PC-3 (cell line): ENCODE data around the gene TROAP.

Source experiments
- EZH2 ChIP-seq: fragments of 300-600 bp; sonication (generic); IDR thresholded peaks from one replicate; pipeline ENCODE4 v1.6.1; 2017; ENCODE audit warnings: antibody characterized with exemption, mild to moderate bottlenecking, low read length; ENCODE audit not compliant: unreplicated experiment
- EZH2phosphoT487 ChIP-seq: fragments of 300-600 bp; sonication (generic); IDR thresholded peaks from 2 replicates; pipeline ENCODE4 v1.6.1; 2018; ENCODE audit warnings: mild to moderate bottlenecking, antibody characterized with exemption, low read length, borderline replicate concordance
- TF ChIP-seq, protein P1 (sequence below): fragments of 300-600 bp; sonication (generic); conservative IDR thresholded peaks from 2 replicates; pipeline ENCODE4 v1.5.1; 2017; ENCODE audit warnings: antibody characterized with exemption, low read depth, mild to moderate bottlenecking, low read length

DNA sequence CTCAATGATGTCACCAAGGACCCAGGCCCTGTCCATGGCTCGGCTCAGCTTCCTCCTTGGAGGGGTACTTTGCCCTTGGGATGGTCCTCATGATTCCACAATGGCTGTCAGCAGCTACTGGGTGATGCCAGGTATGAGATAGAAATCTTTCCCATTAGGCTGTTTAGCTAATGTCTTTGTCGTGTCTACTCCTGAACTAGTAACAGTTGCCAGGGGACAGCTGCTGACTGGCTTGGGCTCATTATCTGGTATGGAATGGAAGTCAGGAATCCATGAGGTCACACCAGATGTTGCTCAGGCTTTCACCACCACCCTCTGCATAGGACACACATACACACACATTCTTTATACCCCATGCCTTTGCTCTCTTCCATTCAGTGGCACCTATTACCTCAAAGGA, 18.9 kb upstream of the TROAP start:
- TF ChIP-seq, protein P1, sequence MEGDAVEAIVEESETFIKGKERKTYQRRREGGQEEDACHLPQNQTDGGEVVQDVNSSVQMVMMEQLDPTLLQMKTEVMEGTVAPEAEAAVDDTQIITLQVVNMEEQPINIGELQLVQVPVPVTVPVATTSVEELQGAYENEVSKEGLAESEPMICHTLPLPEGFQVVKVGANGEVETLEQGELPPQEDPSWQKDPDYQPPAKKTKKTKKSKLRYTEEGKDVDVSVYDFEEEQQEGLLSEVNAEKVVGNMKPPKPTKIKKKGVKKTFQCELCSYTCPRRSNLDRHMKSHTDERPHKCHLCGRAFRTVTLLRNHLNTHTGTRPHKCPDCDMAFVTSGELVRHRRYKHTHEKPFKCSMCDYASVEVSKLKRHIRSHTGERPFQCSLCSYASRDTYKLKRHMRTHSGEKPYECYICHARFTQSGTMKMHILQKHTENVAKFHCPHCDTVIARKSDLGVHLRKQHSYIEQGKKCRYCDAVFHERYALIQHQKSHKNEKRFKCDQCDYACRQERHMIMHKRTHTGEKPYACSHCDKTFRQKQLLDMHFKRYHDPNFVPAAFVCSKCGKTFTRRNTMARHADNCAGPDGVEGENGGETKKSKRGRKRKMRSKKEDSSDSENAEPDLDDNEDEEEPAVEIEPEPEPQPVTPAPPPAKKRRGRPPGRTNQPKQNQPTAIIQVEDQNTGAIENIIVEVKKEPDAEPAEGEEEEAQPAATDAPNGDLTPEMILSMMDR = no peak
- TF ChIP-seq EZH2 (no peak), EZH2phosphoT487 (no peak)
